Measurements from ENCODE around the gene TMEM52.
"Not testable (repeated sequence)": the region's sequence is repeated elsewhere in the genome, so short reads cannot be mapped to it uniquely, and the experiment has no call there.

Gene TMEM52

GRCh38 chr1:1883890-1884289, 35.2 kb downstream of the TMEM52 start:
- peak overlapping the region; percentile 71 to 85 for H3K27ac Mint-ChIP-seq
- peaks cover 55 to 67% of the 10 kb centered on the region in 2 donors for H3K4me1 Mint-ChIP-seq (ENCODE audit: low read depth in 2 of 2)
- not testable (repeated sequence) for H3K9me3 Mint-ChIP-seq, DNase-seq, H3K27me3 Mint-ChIP-seq
- ATAC-seq (replicated peaks), result peak; percentile 11
- H3K4me3 Mint-ChIP-seq, result peak overlapping the region; percentile 50 to 74
- H3K36me3 Mint-ChIP-seq (ENCODE audit: insufficient read depth), result peaks cover 88% of the 10 kb centered on the region

- Mint-ChIP-seq H3K27me3 (no peaks in the 10 kb centered on the region), H3K4me1 (ENCODE audit: low read depth in 2 of 2) (peaks cover 55 to 67% of the 10 kb centered on the region in 2 donors), H3K4me3 (peak overlapping the region; percentile 50 to 74), H3K36me3 (ENCODE audit: insufficient read depth) (peaks cover 88% of the 10 kb centered on the region), H3K27ac (peak overlapping the region in 1 of 2 donors; percentile 85), H3K9me3 (no peaks in the 10 kb centered on the region)
- ATAC-seq (replicated peaks), result peak; percentile 35
- DNase-seq, result no peak
Observed at GRCh38 chr1:1883092-1883873, 35.8 kb downstream of the TMEM52 start.

- H3K9me3 Mint-ChIP-seq, result no peaks in the 10 kb centered on the region
- DNase-seq, result no peak
- H3K4me1 Mint-ChIP-seq (ENCODE audit: low read depth in 2 of 2), result peaks cover 54 to 63% of the 10 kb centered on the region in 2 donors
- peak overlapping the region; percentile 79 to 88 for H3K27ac Mint-ChIP-seq
- H3K4me3 Mint-ChIP-seq, result peak overlapping the region; percentile 50 to 74
- peaks cover 82% of the 10 kb centered on the region for H3K36me3 Mint-ChIP-seq (ENCODE audit: insufficient read depth)
- no peak for ATAC-seq (replicated peaks)
- no peaks in the 10 kb centered on the region for H3K27me3 Mint-ChIP-seq
Observed at GRCh38 chr1:1881727-1882126, 37.4 kb downstream of the TMEM52 start.

GRCh38 chr1:1880617-1881312, 38.3 kb downstream of the TMEM52 start:
- Mint-ChIP-seq H3K9me3 (no peaks in the 10 kb centered on the region), H3K4me3 (peak overlapping the region; percentile 50 to 74), H3K27ac (peak overlapping the region; percentile 79 to 88), H3K27me3 (no peaks in the 10 kb centered on the region), H3K36me3 (ENCODE audit: insufficient read depth) (peaks cover 81% of the 10 kb centered on the region), H3K4me1 (ENCODE audit: low read depth in 2 of 2) (peaks cover 58 to 68% of the 10 kb centered on the region in 2 donors)
- DNase-seq, result no peak
- no peak for ATAC-seq (replicated peaks)

GRCh38 chr1:1879942-1880341, 39.1 kb downstream of the TMEM52 start:
- peak overlapping the region in 1 of 2 donors; percentile 9 for H3K4me3 Mint-ChIP-seq
- peak overlapping the region in 1 of 2 donors; percentile 79 for H3K27ac Mint-ChIP-seq
- peaks cover 81% of the 10 kb centered on the region for H3K36me3 Mint-ChIP-seq (ENCODE audit: insufficient read depth)
- ATAC-seq (replicated peaks) (no peak), DNase-seq (no peak)
- no peaks in the 10 kb centered on the region for H3K27me3 Mint-ChIP-seq
- peaks cover 63 to 72% of the 10 kb centered on the region in 2 donors for H3K4me1 Mint-ChIP-seq (ENCODE audit: low read depth in 2 of 2)
- no peaks in the 10 kb centered on the region for H3K9me3 Mint-ChIP-seq

- H3K27ac Mint-ChIP-seq, result peak overlapping the region in 1 of 2 donors; percentile 41
- peaks cover 82% of the 10 kb centered on the region for H3K36me3 Mint-ChIP-seq (ENCODE audit: insufficient read depth)
- H3K9me3 Mint-ChIP-seq, result no peaks in the 10 kb centered on the region
Observed at GRCh38 chr1:1877865-1878436, 41.1 kb downstream of the TMEM52 start.

GRCh38 chr1:1876335-1876930, 42.6 kb downstream of the TMEM52 start:
- H3K4me3 Mint-ChIP-seq, result peak overlapping the region; percentile 50 to 65
- peaks cover 80% of the 10 kb centered on the region for H3K36me3 Mint-ChIP-seq (ENCODE audit: insufficient read depth)
- peak overlapping the region; percentile 85 to 89 for H3K27ac Mint-ChIP-seq
- peak; percentile 4 for ATAC-seq (replicated peaks)
- no peak for DNase-seq
- H3K9me3 Mint-ChIP-seq, result no peaks in the 10 kb centered on the region
- H3K4me1 Mint-ChIP-seq (ENCODE audit: low read depth in 2 of 2), result peaks cover 66 to 69% of the 10 kb centered on the region in 2 donors
- no peaks in the 10 kb centered on the region for H3K27me3 Mint-ChIP-seq

More at GRCh38 chr1:1877865-1878436, 41.1 kb downstream of the TMEM52 start:
- peaks cover 64 to 65% of the 10 kb centered on the region in 2 donors for H3K4me1 Mint-ChIP-seq (ENCODE audit: low read depth in 2 of 2)
- DNase-seq (no peak), ATAC-seq (replicated peaks) (no peak)
- peak overlapping the region; percentile 2 to 26 for H3K4me3 Mint-ChIP-seq
- no peaks in the 10 kb centered on the region for H3K27me3 Mint-ChIP-seq

- H3K9me3 Mint-ChIP-seq, result no peaks in the 10 kb centered on the region
- peaks cover 66 to 69% of the 10 kb centered on the region in 2 donors for H3K4me1 Mint-ChIP-seq (ENCODE audit: low read depth in 2 of 2)
- H3K4me3 Mint-ChIP-seq, result peak overlapping the region; percentile 50 to 65
- H3K36me3 Mint-ChIP-seq (ENCODE audit: insufficient read depth), result peaks cover 79% of the 10 kb centered on the region
- DNase-seq, result no peak
- H3K27me3 Mint-ChIP-seq, result no peaks in the 10 kb centered on the region
- ATAC-seq (replicated peaks), result peak; percentile 50
- peak overlapping the region; percentile 85 to 89 for H3K27ac Mint-ChIP-seq
Observed at GRCh38 chr1:1875932-1876331, 43.1 kb downstream of the TMEM52 start.

GRCh38 chr1:1874901-1875300, 44.2 kb downstream of the TMEM52 start:
- ATAC-seq (replicated peaks) (no peak), DNase-seq (no peak)
- no peaks in the 10 kb centered on the region for H3K27me3 Mint-ChIP-seq
- H3K9me3 Mint-ChIP-seq, result no peaks in the 10 kb centered on the region
- peaks cover 75% of the 10 kb centered on the region for H3K36me3 Mint-ChIP-seq (ENCODE audit: insufficient read depth)
- H3K4me1 Mint-ChIP-seq (ENCODE audit: low read depth in 2 of 2), result peaks cover 68 to 69% of the 10 kb centered on the region in 2 donors
- no peak overlapping the region for H3K4me3 Mint-ChIP-seq
- H3K27ac Mint-ChIP-seq, result peak overlapping the region; percentile 51 to 89

GRCh38 chr1:1873186-1873585, 45.9 kb downstream of the TMEM52 start:
- H3K9me3 Mint-ChIP-seq, result no peaks in the 10 kb centered on the region
- ATAC-seq (replicated peaks) (no peak), DNase-seq (no peak)
- peak overlapping the region; percentile 33 to 51 for H3K27ac Mint-ChIP-seq
- peaks cover 65% of the 10 kb centered on the region in 2 donors for H3K4me1 Mint-ChIP-seq (ENCODE audit: low read depth in 2 of 2)
- peaks cover 60% of the 10 kb centered on the region for H3K36me3 Mint-ChIP-seq (ENCODE audit: insufficient read depth)
- H3K27me3 Mint-ChIP-seq, result no peaks in the 10 kb centered on the region
- peak overlapping the region; percentile 34 to 58 for H3K4me3 Mint-ChIP-seq

- no peak for DNase-seq
- Mint-ChIP-seq H3K36me3 (ENCODE audit: insufficient read depth) (peaks cover 63% of the 10 kb centered on the region), H3K27ac (peak overlapping the region; percentile 33 to 51), H3K4me3 (peak overlapping the region; percentile 34 to 58), H3K27me3 (no peaks in the 10 kb centered on the region), H3K4me1 (ENCODE audit: low read depth in 2 of 2) (peaks cover 61 to 62% of the 10 kb centered on the region in 2 donors), H3K9me3 (no peaks in the 10 kb centered on the region)
- ATAC-seq (replicated peaks), result no peak
Observed at GRCh38 chr1:1872329-1872994, 46.6 kb downstream of the TMEM52 start.

- Mint-ChIP-seq H3K27me3 (no peaks in the 10 kb centered on the region), H3K9me3 (no peaks in the 10 kb centered on the region), H3K4me3 (peak overlapping the region; percentile 15 to 46), H3K4me1 (ENCODE audit: low read depth in 2 of 2) (peaks cover 61 to 65% of the 10 kb centered on the region in 2 donors), H3K27ac (peak overlapping the region; percentile 50 to 80), H3K36me3 (ENCODE audit: insufficient read depth) (peaks cover 47% of the 10 kb centered on the region)
- ATAC-seq (replicated peaks) (no peak), DNase-seq (no peak)
Observed at GRCh38 chr1:1869469-1869868, 49.6 kb downstream of the TMEM52 start.

All from effector memory CD8-positive, alpha-beta T cell (primary cell).